ENCODE data around the gene APP.

The APP gene

DNA sequence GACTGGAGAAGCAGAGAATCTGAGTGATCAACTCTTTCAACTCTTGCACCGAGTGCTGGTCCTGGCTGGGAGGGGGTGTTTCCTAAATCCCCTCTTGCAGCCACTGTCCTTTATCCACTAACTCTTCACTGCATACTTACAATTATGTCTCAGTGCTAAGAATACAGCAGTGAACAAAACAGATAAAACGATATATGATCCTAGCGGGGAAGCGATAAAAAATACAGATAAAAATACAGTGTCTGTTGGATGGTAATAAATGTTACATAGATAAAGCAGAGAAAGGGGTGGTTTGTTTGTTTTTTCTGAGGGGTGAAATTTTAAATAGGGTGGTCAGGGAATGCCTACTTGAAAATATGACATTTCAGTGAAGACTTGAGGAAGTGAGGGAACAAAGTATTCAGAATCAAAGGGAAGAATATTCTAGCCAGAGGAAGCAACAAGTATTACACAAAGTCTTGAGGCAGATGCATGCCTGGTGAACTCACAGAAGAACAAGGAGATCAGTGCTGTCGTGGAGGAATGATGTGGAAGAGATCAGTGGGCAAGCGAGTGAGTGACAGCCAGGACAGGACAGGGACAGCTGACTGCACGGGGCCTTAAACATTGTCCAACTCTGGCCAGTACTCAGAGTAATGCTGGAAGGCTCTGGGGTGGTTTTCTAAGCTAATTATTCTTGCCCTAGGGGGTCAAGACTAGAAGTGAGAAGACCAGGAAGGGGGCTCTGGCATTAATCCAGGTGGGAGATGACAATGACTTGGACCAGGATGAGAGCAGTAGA is 110.0 kb downstream of the APP start:
- no peaks in the 10 kb centered on the region for H3F3A ChIP-seq (ENCODE audit: low read depth)
- H4K20me1 ChIP-seq (ENCODE audit: insufficient read depth, low read length, poor library complexity, severe bottlenecking): no peaks in the 10 kb centered on the region
- H3K27me3 ChIP-seq (ENCODE audit: insufficient read depth, low read length, poor library complexity, severe bottlenecking): no peaks in the 10 kb centered on the region
- H3K9me3 ChIP-seq (ENCODE audit: insufficient read depth, low read depth, low read length): no peaks in the 10 kb centered on the region; the same call in 1 of the 2 replicates
- no peaks in the 10 kb centered on the region for H3K79me2 ChIP-seq (ENCODE audit: insufficient read depth, low read length)
- no peaks in the 10 kb centered on the region for H3K9me2 ChIP-seq (replicated peaks; ENCODE audit: low read depth, low read length)
- no peak overlapping the region for H2AFZ ChIP-seq (ENCODE audit: low read length)
- no peak overlapping the region for H3K4me3 ChIP-seq (ENCODE audit: low read length, poor library complexity, severe bottlenecking)
- no peak overlapping the region for H3K4me2 ChIP-seq (ENCODE audit: low read depth, low read length, poor library complexity, severe bottlenecking)
- no peaks in the 10 kb centered on the region for H3K4me1 ChIP-seq (ENCODE audit: insufficient read depth, low read length, poor library complexity, severe bottlenecking)
- TF ChIP-seq, protein P1, sequence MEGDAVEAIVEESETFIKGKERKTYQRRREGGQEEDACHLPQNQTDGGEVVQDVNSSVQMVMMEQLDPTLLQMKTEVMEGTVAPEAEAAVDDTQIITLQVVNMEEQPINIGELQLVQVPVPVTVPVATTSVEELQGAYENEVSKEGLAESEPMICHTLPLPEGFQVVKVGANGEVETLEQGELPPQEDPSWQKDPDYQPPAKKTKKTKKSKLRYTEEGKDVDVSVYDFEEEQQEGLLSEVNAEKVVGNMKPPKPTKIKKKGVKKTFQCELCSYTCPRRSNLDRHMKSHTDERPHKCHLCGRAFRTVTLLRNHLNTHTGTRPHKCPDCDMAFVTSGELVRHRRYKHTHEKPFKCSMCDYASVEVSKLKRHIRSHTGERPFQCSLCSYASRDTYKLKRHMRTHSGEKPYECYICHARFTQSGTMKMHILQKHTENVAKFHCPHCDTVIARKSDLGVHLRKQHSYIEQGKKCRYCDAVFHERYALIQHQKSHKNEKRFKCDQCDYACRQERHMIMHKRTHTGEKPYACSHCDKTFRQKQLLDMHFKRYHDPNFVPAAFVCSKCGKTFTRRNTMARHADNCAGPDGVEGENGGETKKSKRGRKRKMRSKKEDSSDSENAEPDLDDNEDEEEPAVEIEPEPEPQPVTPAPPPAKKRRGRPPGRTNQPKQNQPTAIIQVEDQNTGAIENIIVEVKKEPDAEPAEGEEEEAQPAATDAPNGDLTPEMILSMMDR (conservative IDR thresholded peaks at IDR 0.05; ENCODE audit: low read length): no peak
- TF ChIP-seq EZH2phosphoT487 (IDR thresholded peaks at IDR 0.05; ENCODE audit: borderline replicate concordance): no peak
- no peaks in the 10 kb centered on the region for H3K36me3 ChIP-seq (ENCODE audit: insufficient read depth, low read length)
- no peak overlapping the region for H3K9ac ChIP-seq (ENCODE audit: low read depth, low read length, poor library complexity, severe bottlenecking)

DNA sequence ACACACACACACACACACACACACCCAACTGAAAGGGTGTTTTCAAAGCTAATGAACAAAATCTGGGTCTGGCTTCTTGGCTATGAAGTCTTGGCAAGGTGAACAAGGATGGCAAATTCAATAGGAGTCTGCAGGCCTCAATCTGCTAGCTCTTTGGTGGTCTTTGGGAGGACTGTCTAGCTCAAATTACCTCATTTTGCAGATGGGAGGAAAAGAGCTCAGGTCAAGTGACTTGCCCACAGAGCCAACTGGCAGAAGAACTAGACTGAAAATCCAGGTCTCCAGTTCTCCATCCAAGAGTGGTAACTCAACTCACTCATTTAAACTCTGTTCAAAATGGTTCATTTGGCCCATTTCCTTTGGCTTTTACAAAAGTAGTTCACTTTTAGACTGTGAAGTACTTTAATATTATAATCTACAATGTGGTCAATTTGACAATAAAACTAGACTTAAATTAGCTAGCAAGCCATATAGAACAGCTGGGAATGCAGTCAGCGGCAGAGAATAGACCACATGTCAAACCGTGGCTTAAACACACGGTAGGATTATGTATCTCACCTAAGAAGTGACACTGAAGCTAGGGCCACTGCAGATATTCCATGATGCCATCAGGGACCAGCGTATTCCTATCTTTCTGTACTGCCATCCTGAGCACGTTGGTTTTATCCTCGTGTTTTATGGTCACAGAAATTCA is 112.9 kb downstream of the APP start:
- H3K9me2 ChIP-seq (replicated peaks; ENCODE audit: low read depth, low read length): no peaks in the 10 kb centered on the region
- no peaks in the 10 kb centered on the region; the same call in 1 of the 2 replicates for H3K9me3 ChIP-seq (ENCODE audit: insufficient read depth, low read depth, low read length)
- H3K9ac ChIP-seq (ENCODE audit: low read depth, low read length, poor library complexity, severe bottlenecking): no peak overlapping the region
- H3K27me3 ChIP-seq (ENCODE audit: insufficient read depth, low read length, poor library complexity, severe bottlenecking): no peaks in the 10 kb centered on the region
- no peak overlapping the region for H3K4me2 ChIP-seq (ENCODE audit: low read depth, low read length, poor library complexity, severe bottlenecking)
- H2AFZ ChIP-seq (ENCODE audit: low read length): no peak overlapping the region
- no peaks in the 10 kb centered on the region for H3F3A ChIP-seq (ENCODE audit: low read depth)
- no peaks in the 10 kb centered on the region for H3K79me2 ChIP-seq (ENCODE audit: insufficient read depth, low read length)
- no peak for TF ChIP-seq EZH2phosphoT487 (IDR thresholded peaks at IDR 0.05; ENCODE audit: borderline replicate concordance)
- TF ChIP-seq, protein P1 (conservative IDR thresholded peaks at IDR 0.05; ENCODE audit: low read length): no peak
- no peaks in the 10 kb centered on the region for H4K20me1 ChIP-seq (ENCODE audit: insufficient read depth, low read length, poor library complexity, severe bottlenecking)
- H3K4me1 ChIP-seq (ENCODE audit: insufficient read depth, low read length, poor library complexity, severe bottlenecking): no peaks in the 10 kb centered on the region
- H3K4me3 ChIP-seq (ENCODE audit: low read length, poor library complexity, severe bottlenecking): no peak overlapping the region
- no peaks in the 10 kb centered on the region for H3K36me3 ChIP-seq (ENCODE audit: insufficient read depth, low read length)

DNA sequence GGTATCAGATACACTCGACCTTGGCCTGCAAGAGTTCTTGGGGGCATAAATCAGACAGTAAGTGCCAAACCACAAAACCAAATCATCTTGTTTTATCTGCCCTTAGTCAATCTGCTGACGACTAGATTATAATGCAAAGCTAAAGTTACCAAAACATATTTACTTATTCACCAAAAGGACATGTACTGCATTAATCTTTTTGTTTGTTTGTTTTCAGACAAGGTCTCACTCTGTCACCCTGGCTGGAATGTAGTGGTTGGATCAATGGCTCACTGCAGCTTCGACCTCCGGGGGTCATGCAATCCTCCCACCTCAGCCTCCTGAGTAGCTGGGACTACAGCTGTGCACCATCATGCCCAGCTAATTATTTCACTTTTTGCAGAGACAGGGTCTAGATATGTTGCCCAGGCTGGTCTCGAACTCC is 114.7 kb downstream of the APP start:
- no peaks in the 10 kb centered on the region for H4K20me1 ChIP-seq (ENCODE audit: insufficient read depth, low read length, poor library complexity, severe bottlenecking)
- H3K4me2 ChIP-seq (ENCODE audit: low read depth, low read length, poor library complexity, severe bottlenecking): no peak overlapping the region
- no peak overlapping the region for H3K4me3 ChIP-seq (ENCODE audit: low read length, poor library complexity, severe bottlenecking)
- no peaks in the 10 kb centered on the region for H3K36me3 ChIP-seq (ENCODE audit: insufficient read depth, low read length)
- no peak overlapping the region for H3K9ac ChIP-seq (ENCODE audit: low read depth, low read length, poor library complexity, severe bottlenecking)
- H3K4me1 ChIP-seq (ENCODE audit: insufficient read depth, low read length, poor library complexity, severe bottlenecking): no peaks in the 10 kb centered on the region
- H3K9me2 ChIP-seq (replicated peaks; ENCODE audit: low read depth, low read length): no peaks in the 10 kb centered on the region
- no peaks in the 10 kb centered on the region for H3K79me2 ChIP-seq (ENCODE audit: insufficient read depth, low read length)
- H3K27me3 ChIP-seq (ENCODE audit: insufficient read depth, low read length, poor library complexity, severe bottlenecking): no peaks in the 10 kb centered on the region
- TF ChIP-seq, protein P1 (conservative IDR thresholded peaks at IDR 0.05; ENCODE audit: low read length): no peak
- TF ChIP-seq EZH2phosphoT487 (IDR thresholded peaks at IDR 0.05; ENCODE audit: borderline replicate concordance): no peak
- no peaks in the 10 kb centered on the region; the same call in 1 of the 2 replicates for H3K9me3 ChIP-seq (ENCODE audit: insufficient read depth, low read depth, low read length)
- H3F3A ChIP-seq (ENCODE audit: low read depth): no peaks in the 10 kb centered on the region
- no peak overlapping the region for H2AFZ ChIP-seq (ENCODE audit: low read length)

Measured in Loucy (cell line).